Transverse colon (tissue), 3 donors: Measurements from ENCODE around the gene FMOD.

Source experiments
- CTCF ChIP-seq, 5 experiments: fragments of 200-600 bp in 3 of 5; fragments of 450-650 bp in 2 of 5; sonication (generic) in 3 of 5; IDR thresholded peaks; 1 replicate in 2 of 5; 2 replicates in 3 of 5; pipeline ENCODE4 v1.5.1; 2016 to 2017; ENCODE audit warnings: antibody characterized with exemption in 5 of 5, inconsistent platforms in 3 of 5, mild to moderate bottlenecking in 2 of 5, moderate library complexity in 1 of 5
- EP300 ChIP-seq: sonication (generic); formaldehyde crosslinking; IDR thresholded peaks from one replicate; pipeline ENCODE4 v1.6.1; 2017; ENCODE audit warnings: antibody characterized with exemption, low read depth
- POLR2A ChIP-seq: fragments of 450-650 bp; IDR thresholded peaks from one replicate; pipeline ENCODE4 v1.6.1; 2016; ENCODE audit warnings: antibody characterized with exemption, mild to moderate bottlenecking, moderate library complexity

GRCh38 chr1:203378556-203379245, 27.8 kb upstream of the FMOD start:
- no peak for TF ChIP-seq CTCF (IDR thresholded peaks at IDR 0.05)
- no peak for TF ChIP-seq POLR2A
- TF ChIP-seq EP300, result no peak
